Measurements from ENCODE around the gene DNAJC27. TPM values are rescaled to one million over a fixed set of nuclear protein-coding genes. Genes with fewer than 3 reads are reported as not detected.

DNAJC27 gene
- total RNA-seq, 4 donors from 2014 or later: 7.7 to 16.1 (median 15.7) TPM

DNA sequence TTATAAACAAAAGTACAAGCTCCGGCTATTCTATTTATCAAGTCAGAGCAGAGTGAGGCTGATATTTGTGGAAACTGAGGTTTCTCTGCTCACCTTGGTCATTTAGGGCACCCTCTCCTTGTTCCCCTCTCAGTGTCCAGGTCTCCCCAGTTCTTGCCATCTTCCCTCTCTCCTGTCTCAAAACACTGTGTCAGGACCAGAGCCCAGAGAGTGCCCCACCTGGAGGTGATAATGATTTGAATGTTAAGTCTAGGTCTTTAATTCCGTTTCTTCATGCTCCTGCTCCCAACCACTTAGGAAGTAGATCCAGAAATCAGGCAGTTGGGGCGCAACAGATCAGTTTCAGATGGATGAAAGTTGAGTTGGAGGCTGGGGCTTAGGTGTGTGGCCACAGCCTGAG is 42.5 kb downstream of the DNAJC27 start:
- no peaks in the 10 kb centered on the region for H3K9me3 ChIP-seq
- no peak overlapping the region for H3K27ac ChIP-seq
- no peak for DNase-seq
- no peak overlapping the region for H3K4me3 ChIP-seq (replicated peaks in 1 of 3)
- no peaks in the 10 kb centered on the region for H3K36me3 ChIP-seq
- H3K4me1 ChIP-seq: no peaks in the 10 kb centered on the region
- no peak for TF ChIP-seq CTCF (IDR thresholded peaks at IDR 0.05)
- TF ChIP-seq POLR2A (IDR thresholded peaks at IDR 0.05): no peak
- WGBS, 2 donors: 89 to 96% methylated on average over 3 of the region's 3 CpGs
- intact Hi-C loops (cut with DNase I): no loop called here
- no peaks in the 10 kb centered on the region for H3K27me3 ChIP-seq

- Histone ChIP-seq H3K9me3 (no peaks in the 10 kb centered on the region), H3K27ac (no peak overlapping the region), H3K4me1 (no peaks in the 10 kb centered on the region), H3K36me3 (no peaks in the 10 kb centered on the region), H3K27me3 (no peaks in the 10 kb centered on the region), H3K4me3 (replicated peaks in 1 of 3) (no peak overlapping the region)
- no peak for TF ChIP-seq CTCF (IDR thresholded peaks at IDR 0.05)
- TF ChIP-seq POLR2A (IDR thresholded peaks at IDR 0.05): no peak
- no peak for DNase-seq
- intact Hi-C loops (cut with DNase I): no loop called here
Observed at GRCh38 chr2:24928036-24928435, 43.7 kb downstream of the DNAJC27 start.

DNA sequence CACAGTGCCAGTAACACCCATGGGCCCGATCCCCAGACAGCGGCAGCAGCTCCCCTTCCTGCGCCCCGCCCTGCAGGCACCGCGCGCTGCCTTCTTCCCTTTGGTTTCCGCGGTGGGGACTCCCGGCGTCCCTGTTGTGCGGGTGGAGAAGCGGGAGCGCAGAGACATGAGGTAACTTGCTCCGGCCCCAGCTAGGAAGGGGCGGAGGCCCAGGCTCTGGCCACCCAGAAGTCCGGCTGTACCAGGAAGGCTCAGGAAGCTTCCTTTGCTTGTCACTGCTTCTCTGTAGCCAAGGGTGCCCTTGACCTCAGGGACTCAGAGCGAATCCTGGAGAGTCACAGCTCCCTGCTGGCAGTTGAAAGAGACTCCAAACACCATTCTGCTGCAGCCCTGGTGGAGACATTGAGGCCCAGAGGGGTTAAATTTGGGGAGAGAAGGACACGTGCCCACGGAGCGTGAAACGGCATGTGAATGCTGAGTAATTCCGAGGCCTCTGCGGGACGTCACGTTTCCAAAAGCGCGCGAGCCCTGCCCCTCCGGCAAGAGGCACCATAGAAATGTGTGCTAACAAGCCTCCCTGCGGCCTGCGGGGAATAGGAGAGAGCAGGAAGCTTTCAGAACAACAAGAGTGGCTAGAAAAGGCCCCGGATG is 45.0 kb downstream of the DNAJC27 start:
- TF ChIP-seq POLR2A (IDR thresholded peaks at IDR 0.05) (no peak), CTCF (IDR thresholded peaks at IDR 0.05) (no peak)
- no peaks in the 10 kb centered on the region for H3K9me3 ChIP-seq
- peak overlapping the region in 2 of 3 donors; percentile 33 to 38 for H3K27ac ChIP-seq
- no peaks in the 10 kb centered on the region for H3K36me3 ChIP-seq
- H3K4me3 ChIP-seq (replicated peaks in 1 of 3): no peak overlapping the region
- H3K4me1 ChIP-seq: no peaks in the 10 kb centered on the region
- intact Hi-C loops (cut with DNase I): no loop called here
- 26 to 30% methylated on average over 24 to 30 of the region's 33 CpGs for WGBS, 2 donors
- no peaks in the 10 kb centered on the region for H3K27me3 ChIP-seq
- peak; percentile 25 to 36 for DNase-seq

GRCh38 chr2:24926220-24926601 is 45.5 kb downstream of the DNAJC27 start:
- H3K27ac ChIP-seq: peak overlapping the region in 2 of 3 donors; percentile 33 to 38
- H3K27me3 ChIP-seq: no peaks in the 10 kb centered on the region
- no peak for TF ChIP-seq CTCF (IDR thresholded peaks at IDR 0.05)
- no peak for TF ChIP-seq POLR2A (IDR thresholded peaks at IDR 0.05)
- DNase-seq: no peak
- intact Hi-C loops (cut with DNase I): no loop called here
- H3K4me1 ChIP-seq: no peaks in the 10 kb centered on the region
- 90 to 95% methylated on average over 13 to 14 of the region's 14 CpGs for WGBS, 2 donors
- no peak overlapping the region for H3K4me3 ChIP-seq (replicated peaks in 1 of 3)
- no peaks in the 10 kb centered on the region for H3K9me3 ChIP-seq
- H3K36me3 ChIP-seq: no peaks in the 10 kb centered on the region

DNA sequence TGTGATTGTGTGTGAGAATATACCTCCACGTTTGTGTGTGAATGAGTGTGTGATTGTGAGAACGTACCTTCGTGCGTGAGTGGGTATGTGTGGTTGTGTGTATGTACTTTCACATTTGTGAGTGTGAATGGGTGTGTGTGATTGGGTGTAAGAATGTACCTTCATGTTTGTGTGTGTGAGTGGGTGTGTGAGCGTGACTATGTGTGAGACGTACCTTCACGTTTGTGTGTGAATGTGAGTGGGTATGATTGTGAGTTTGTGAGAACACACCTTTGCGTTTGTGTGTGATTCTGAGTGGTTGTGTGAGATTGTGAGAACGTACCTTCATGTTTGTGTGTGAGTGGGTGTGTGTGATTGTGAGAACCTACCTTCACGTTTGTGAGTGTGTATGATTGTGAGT is 45.9 kb downstream of the DNAJC27 start:
- Histone ChIP-seq H3K27me3 (no peaks in the 10 kb centered on the region), H3K4me1 (no peaks in the 10 kb centered on the region), H3K36me3 (no peaks in the 10 kb centered on the region), H3K27ac (no peak overlapping the region), H3K9me3 (no peaks in the 10 kb centered on the region), H3K4me3 (replicated peaks in 1 of 3) (no peak overlapping the region)
- no peak for DNase-seq
- 95% methylated on average over 10 of the region's 10 CpGs for WGBS, 2 donors
- TF ChIP-seq POLR2A (IDR thresholded peaks at IDR 0.05) (no peak), CTCF (IDR thresholded peaks at IDR 0.05) (no peak)
- intact Hi-C loops (cut with DNase I): no loop called here

Measured in thyroid gland (tissue), 4 donors.